ENCODE data around the gene HAPSTR1. TPM values are rescaled to one million over a fixed set of nuclear protein-coding genes. Genes with fewer than 3 reads are reported as not detected.
A peak's percentile ranks its signal among the peaks of the same experiment; 100 is the strongest.

HAPSTR1 gene
- total and polyA plus RNA-seq, 2 experiments from 2014 or later: 9.5 to 66.0 TPM

- TF ChIP-seq ZNF462 (CRISPR knock-in tag; IDR thresholded peaks at IDR 0.05) (0 out of 2 replicates have a peak, but pooled peaks have one; percentile 33), CTCF (conservative IDR thresholded peaks at IDR 0.05; ENCODE audit: low read depth in 2 of 2) (no peak), ZNF331 (CRISPR knock-in tag; IDR thresholded peaks at IDR 0.05; ENCODE audit: low read depth) (no peak), EZH2 (IDR thresholded peaks at IDR 0.05; ENCODE audit: low read depth, unreplicated experiment) (no peak), ETS1 (IDR thresholded peaks at IDR 0.05) (peak; percentile 82; the same call in 1 of the 2 replicates), JUNB (IDR thresholded peaks at IDR 0.05; ENCODE audit: unreplicated experiment) (no peak), ZNF114 (CRISPR knock-in tag; IDR thresholded peaks at IDR 0.05) (no peak), EZH2phosphoT487 (IDR thresholded peaks at IDR 0.05; ENCODE audit: unreplicated experiment) (no peak)
Observed at GRCh38 chr16:9053006-9053601, 38.3 kb upstream of the HAPSTR1 start (continued).
